KOPT-K1 (cell line): ENCODE data around the gene POLR1A.

ENCODE experiments used
- H3K27ac ChIP-seq: fragments of 200-600 bp; sonication (generic); 2 replicates; pipeline ENCODE4 v1.5.1; 2016; ENCODE audit warnings: antibody characterized with exemption, mild to moderate bottlenecking, low read depth, low read length; ENCODE audit not compliant: poor library complexity, severe bottlenecking
- H3K36me3 ChIP-seq: fragments of 200-600 bp; sonication (generic); 2 replicates; pipeline ENCODE4 v1.5.1; 2017; ENCODE audit warnings: antibody characterized with exemption, mild to moderate bottlenecking, low read length, moderate library complexity; ENCODE audit not compliant: insufficient read depth
- H3K9me3 ChIP-seq: fragments of 200-600 bp; sonication (generic); 2 replicates; pipeline ENCODE4 v1.5.1; 2017; ENCODE audit warnings: antibody characterized with exemption, low read length, mild to moderate bottlenecking; ENCODE audit not compliant: insufficient read depth, poor library complexity, severe bottlenecking

The POLR1A gene

GRCh38 chr2:86074811-86075210 lies 30.9 kb downstream of the POLR1A start:
- H3K27ac ChIP-seq, result no peak overlapping the region
- H3K36me3 ChIP-seq, result peaks cover 97% of the 10 kb centered on the region
- no peaks in the 10 kb centered on the region for H3K9me3 ChIP-seq

GRCh38 chr2:86074256-86074655 lies 31.4 kb downstream of the POLR1A start:
- Histone ChIP-seq H3K36me3 (peaks cover 97% of the 10 kb centered on the region), H3K27ac (no peak overlapping the region)

GRCh38 chr2:86073225-86073624 lies 32.5 kb downstream of the POLR1A start:
- Histone ChIP-seq H3K27ac (no peak overlapping the region), H3K36me3 (peaks cover 95% of the 10 kb centered on the region), H3K9me3 (no peaks in the 10 kb centered on the region)

More at GRCh38 chr2:86074256-86074655, 31.4 kb downstream of the POLR1A start:
- no peaks in the 10 kb centered on the region for H3K9me3 ChIP-seq

DNA sequence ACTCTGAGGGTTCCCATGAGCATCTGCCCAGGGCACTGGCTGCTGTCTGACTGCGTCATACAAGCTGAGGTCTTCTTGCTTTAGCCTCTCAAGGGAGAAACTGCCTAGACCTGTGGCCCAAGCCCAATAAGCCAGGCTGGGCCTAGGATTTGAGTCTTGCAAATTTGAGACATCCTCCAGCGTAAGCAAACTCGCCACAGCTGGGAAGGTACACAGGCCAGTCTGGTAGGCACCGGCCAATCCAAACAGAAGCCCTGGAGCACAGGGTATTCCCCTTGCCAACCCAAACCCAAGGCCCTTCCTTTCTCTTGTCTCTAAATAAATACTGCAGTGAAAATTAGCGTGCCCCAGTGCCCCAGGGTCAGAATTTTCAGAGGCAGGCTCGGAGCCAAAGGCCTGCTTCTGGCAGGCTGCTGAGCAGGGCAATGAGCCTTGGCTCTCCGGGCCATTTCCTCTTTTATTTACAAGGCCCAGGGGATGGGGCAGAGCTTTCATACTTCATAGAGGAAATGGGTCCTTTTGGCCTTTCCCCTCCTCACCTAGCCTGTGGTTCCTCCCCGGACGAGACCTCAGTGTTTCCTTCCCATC lies 33.3 kb downstream of the POLR1A start:
- Histone ChIP-seq H3K9me3 (no peaks in the 10 kb centered on the region), H3K36me3 (peaks cover 94% of the 10 kb centered on the region), H3K27ac (no peak overlapping the region)

DNA sequence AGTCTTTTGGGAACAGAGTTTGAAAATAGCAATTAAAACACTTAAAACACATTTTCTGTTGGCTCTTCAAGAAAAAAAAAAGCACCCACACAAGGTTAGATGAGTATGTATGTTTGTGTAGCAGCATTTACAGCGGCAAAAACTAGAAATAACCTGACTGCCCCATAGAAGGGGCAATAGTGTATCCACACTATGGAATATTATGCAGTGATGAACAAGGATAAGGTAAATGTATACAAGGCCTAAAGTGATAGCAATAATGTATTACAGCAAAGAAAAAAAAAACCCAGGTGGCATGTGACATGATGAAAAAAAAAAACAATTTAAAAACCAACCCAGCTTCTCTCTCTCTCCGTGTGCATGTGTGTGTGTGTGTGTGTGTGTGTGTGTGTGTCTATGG lies 34.8 kb downstream of the POLR1A start:
- H3K9me3 ChIP-seq, result no peaks in the 10 kb centered on the region
- H3K36me3 ChIP-seq, result peaks cover 94% of the 10 kb centered on the region
- no peak overlapping the region for H3K27ac ChIP-seq

DNA sequence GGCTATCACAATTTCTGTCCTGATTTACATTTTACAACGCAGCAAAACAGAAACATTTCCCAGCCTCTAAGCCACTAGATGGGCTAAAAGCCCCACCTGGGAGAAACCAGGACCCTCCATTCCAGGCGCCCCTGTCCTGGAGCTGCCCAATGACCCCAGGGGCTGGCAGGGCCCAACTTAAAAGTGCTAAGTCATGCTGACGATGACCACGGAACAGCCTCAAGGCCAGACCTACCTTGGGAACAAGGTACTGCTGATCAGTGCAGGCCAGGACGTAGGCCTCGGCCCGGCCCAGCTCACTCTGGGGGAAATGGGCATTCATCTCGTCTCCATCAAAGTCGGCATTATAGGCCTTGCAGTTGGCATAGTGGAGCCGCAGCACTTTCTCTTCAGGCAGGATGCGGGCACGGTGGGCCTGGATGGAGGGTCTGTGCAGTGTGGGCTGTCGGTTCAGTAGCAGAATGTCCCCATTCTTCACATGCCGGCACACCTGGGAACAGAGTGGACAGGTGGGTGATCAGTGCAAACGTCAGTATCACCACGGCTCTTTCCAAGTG lies 35.8 kb downstream of the POLR1A start:
- Histone ChIP-seq H3K36me3 (peaks cover 95% of the 10 kb centered on the region), H3K9me3 (no peaks in the 10 kb centered on the region), H3K27ac (no peak overlapping the region)

- Histone ChIP-seq H3K36me3 (peaks cover 95% of the 10 kb centered on the region), H3K9me3 (peaks cover 4% of the 10 kb centered on the region), H3K27ac (peak overlapping the region; percentile 65)
Observed at GRCh38 chr2:86069091-86069685, 36.5 kb downstream of the POLR1A start.

GRCh38 chr2:86068648-86069047 lies 37.0 kb downstream of the POLR1A start:
- Histone ChIP-seq H3K9me3 (peaks cover 9% of the 10 kb centered on the region), H3K36me3 (peaks cover 95% of the 10 kb centered on the region), H3K27ac (peak overlapping the region; percentile 65)

DNA sequence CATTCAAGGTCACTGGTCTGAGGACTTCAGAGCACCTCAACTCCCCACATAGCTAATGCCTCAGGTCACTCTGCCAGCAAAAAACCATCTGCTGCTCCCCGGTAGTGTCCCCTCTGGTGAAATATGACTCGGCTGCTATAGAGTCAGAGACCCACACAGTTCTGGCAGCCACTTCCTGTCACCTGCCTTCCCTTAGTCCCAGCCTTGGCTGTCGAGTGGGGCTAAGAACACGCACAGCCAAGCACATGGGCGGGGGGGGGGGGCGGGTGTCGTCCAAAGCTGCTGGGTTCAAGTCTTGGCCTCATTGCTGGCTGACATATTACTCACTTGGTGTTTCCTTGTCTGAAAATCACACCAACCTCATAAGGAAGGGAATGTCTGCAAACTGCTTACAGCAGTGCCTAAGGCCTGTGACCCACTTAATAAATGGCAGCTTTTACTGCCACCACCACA lies 37.5 kb downstream of the POLR1A start:
- Histone ChIP-seq H3K27ac (peak overlapping the region; percentile 65), H3K36me3 (peaks cover 95% of the 10 kb centered on the region), H3K9me3 (peaks cover 12% of the 10 kb centered on the region)

DNA sequence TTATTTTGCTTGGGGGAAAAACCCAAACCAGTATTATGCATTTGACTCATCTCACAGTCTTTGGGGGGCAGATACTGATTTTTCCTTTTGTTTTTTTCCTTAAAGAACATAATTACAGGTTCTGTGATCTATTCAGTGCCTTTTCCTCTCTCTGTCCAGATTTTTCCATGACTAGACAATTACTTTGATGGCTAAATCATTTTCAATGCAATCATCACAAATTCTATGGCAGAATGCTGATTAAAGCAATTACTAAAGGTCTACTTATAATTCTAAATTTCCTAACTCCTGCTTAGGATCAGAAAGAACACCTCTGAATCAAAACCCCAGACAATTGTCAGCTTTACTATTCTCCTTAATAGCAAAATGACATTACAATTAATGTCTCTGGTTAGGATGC lies 38.8 kb downstream of the POLR1A start:
- peaks cover 12% of the 10 kb centered on the region for H3K9me3 ChIP-seq
- peaks cover 95% of the 10 kb centered on the region for H3K36me3 ChIP-seq
- no peak overlapping the region for H3K27ac ChIP-seq

DNA sequence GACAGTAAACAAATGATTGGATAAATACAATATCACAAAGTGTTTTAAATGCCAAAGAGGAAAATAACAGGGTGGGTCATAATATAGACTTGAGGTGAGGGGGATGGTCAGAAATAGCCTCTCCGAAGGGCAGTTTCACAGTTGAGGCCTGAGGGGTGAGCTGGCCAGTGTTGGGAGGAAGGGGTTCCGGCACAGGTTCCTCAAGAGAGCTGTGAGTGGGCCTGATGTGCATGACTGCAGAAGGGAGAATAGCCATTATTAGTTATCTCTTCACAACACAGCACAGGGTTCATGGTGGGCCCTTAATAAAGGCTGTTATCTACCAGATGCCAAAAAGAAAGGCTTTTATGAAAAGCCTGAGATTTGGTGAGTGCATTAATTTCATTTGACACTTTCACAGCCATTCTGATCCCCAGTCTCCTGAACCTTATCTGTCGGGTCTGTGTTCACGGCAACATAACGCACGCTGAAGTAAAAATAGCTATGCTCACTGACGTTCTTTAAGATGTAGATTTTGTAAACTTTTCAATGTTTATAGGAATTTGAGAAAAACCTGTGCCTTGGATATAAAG lies 39.6 kb downstream of the POLR1A start:
- H3K36me3 ChIP-seq, result peaks cover 96% of the 10 kb centered on the region
- H3K27ac ChIP-seq, result no peak overlapping the region
- H3K9me3 ChIP-seq, result peaks cover 12% of the 10 kb centered on the region

GRCh38 chr2:86065512-86065911 lies 40.2 kb downstream of the POLR1A start:
- H3K27ac ChIP-seq, result no peak overlapping the region
- peaks cover 96% of the 10 kb centered on the region for H3K36me3 ChIP-seq
- H3K9me3 ChIP-seq, result peaks cover 12% of the 10 kb centered on the region

GRCh38 chr2:86064006-86064405 lies 41.7 kb downstream of the POLR1A start:
- H3K27ac ChIP-seq, result no peak overlapping the region
- peaks cover 12% of the 10 kb centered on the region for H3K9me3 ChIP-seq
- H3K36me3 ChIP-seq, result peaks cover 96% of the 10 kb centered on the region

DNA sequence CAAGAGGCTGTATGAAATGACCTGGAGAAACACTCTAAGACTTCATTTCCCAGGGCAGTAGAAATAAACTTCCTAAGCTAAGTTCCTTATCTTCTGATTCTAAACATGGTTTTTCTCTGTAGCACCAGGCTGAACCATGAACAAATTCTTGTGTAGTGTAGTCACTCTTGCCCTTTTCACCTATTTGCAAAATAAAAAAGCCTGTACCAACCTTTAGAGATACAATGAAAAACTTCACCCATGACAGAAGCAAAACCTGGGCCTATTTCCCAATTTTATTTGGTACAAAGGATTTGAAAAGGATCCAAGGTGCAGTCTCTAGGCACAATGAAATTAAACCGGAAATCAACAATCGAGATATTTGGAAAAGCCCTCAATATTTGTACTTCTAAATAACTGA lies 43.6 kb downstream of the POLR1A start:
- no peak overlapping the region for H3K27ac ChIP-seq
- H3K9me3 ChIP-seq, result peaks cover 12% of the 10 kb centered on the region
- peaks cover 94% of the 10 kb centered on the region for H3K36me3 ChIP-seq

DNA sequence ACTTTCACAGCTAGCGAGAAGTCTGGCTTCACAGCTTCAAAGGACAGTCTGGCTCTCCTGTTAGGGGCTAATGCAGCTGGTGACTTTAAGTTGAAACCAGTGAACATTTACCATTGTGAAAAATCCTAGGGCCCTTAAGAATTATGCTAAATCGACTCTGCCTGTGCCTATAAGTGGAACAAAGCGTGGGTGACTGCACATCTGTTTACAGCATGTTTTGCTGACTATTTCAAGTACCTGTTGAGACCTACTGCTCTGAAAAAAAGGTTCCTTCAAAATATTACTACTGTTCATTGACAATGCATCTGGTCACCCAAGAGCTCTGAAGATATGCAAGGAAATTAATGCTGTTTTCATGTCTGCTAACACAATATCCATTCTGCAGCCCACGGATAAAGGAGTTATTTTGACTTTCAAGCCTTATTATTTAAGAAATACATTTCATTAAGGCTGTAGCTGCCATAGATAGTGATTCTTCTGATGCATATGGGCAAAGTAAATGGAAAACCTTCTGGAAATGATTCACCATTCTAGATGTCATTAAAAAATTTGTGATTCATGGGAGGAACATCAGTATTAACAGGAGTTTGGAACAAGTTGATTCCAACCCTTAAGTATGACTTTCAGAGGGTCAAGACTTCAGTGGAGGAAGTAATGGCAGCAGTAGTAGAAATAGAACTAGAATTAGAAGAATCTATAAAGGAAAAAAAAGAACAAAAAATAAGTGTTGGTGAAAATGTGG lies 48.9 kb downstream of the POLR1A start:
- peaks cover 91% of the 10 kb centered on the region for H3K36me3 ChIP-seq
- H3K27ac ChIP-seq, result no peak overlapping the region

More for the DNA sequence above, 48.9 kb downstream of the POLR1A start:
- no peaks in the 10 kb centered on the region for H3K9me3 ChIP-seq
